ENCODE results near the gene ERICH4. TPM values are rescaled to one million over a fixed set of nuclear protein-coding genes. Genes with fewer than 3 reads are reported as not detected.

ERICH4 gene
- polyA plus RNA-seq, 2 of the 4 experiments (the other 2 are of a cell fraction), result 0.26 TPM; not detected in 1

DNA sequence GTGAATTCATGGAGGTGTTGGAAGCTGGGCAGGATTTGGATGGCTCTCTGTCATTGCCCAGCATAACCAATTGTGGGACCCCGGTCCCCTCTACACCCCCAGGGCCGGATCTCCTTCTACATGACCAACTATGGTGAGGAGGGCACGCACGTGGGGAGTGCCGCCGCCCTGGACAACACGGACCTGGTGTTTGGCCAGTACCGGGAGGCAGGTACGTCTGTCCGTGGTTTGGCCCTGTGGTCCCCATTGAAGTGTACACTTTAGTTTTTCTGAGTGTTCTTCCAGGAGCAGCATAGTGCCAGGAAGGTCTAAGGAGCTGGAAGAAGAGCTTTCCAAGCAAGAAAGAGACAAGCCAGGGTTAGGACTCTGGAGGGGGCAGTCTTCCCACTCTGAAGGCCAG, 29.0 kb upstream of the ERICH4 start:
- H3K4me1 ChIP-seq, result peaks cover 10% of the 10 kb centered on the region
- no peak for ATAC-seq
- no peak overlapping the region for H3K4me2 ChIP-seq
- FAIRE-seq, result no peak
- CTCF ChIA-PET, result interaction anchor here (0.7 to 2.2 kb wide), 5 partner anchors 11 to 98 kb away, joined by 3 to 8 read pairs (median 4); partner anchors contain the start of gene B3GNT8
- POLR2A ChIA-PET, result interaction anchor here (1.0 kb wide), 1 partner anchor 17 kb away, joined by 4 read pairs; no protein-coding TSS in a partner anchor
- WGBS (ENCODE audit: missing lambda C conversion rate), result 92% methylated on average over 10 of the region's 10 CpGs
- TF ChIP-seq ZSCAN20 (CRISPR knock-in tag; IDR thresholded peaks at IDR 0.05) (no peak), NPAS2 (CRISPR knock-in tag; IDR thresholded peaks at IDR 0.05; ENCODE audit: borderline replicate concordance) (no peak), GATA3 (IDR thresholded peaks at IDR 0.05; ENCODE audit: borderline replicate concordance) (no peak), SREBF2 (IDR thresholded peaks at IDR 0.05) (no peak), HOXA7 (CRISPR knock-in tag; IDR thresholded peaks at IDR 0.05) (no peak), EP300 (IDR thresholded peaks at IDR 0.05) (no peak), RFX5 (IDR thresholded peaks at IDR 0.05) (no peak), EHF (CRISPR knock-in tag; IDR thresholded peaks at IDR 0.05) (no peak), ZFP36 (IDR thresholded peaks at IDR 0.05; ENCODE audit: borderline replicate concordance, partially characterized antibody) (no peak), BHLHE40 (IDR thresholded peaks at IDR 0.05; ENCODE audit: low read depth, low read length) (no peak), HDAC2 (IDR thresholded peaks at IDR 0.05) (no peak), EHMT2 (IDR thresholded peaks at IDR 0.05; ENCODE audit: low read depth) (no peak)
- TF ChIP-seq, protein P1, sequence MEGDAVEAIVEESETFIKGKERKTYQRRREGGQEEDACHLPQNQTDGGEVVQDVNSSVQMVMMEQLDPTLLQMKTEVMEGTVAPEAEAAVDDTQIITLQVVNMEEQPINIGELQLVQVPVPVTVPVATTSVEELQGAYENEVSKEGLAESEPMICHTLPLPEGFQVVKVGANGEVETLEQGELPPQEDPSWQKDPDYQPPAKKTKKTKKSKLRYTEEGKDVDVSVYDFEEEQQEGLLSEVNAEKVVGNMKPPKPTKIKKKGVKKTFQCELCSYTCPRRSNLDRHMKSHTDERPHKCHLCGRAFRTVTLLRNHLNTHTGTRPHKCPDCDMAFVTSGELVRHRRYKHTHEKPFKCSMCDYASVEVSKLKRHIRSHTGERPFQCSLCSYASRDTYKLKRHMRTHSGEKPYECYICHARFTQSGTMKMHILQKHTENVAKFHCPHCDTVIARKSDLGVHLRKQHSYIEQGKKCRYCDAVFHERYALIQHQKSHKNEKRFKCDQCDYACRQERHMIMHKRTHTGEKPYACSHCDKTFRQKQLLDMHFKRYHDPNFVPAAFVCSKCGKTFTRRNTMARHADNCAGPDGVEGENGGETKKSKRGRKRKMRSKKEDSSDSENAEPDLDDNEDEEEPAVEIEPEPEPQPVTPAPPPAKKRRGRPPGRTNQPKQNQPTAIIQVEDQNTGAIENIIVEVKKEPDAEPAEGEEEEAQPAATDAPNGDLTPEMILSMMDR (IDR thresholded peaks at IDR 0.05), result no peak
- TF ChIP-seq, protein P2, sequence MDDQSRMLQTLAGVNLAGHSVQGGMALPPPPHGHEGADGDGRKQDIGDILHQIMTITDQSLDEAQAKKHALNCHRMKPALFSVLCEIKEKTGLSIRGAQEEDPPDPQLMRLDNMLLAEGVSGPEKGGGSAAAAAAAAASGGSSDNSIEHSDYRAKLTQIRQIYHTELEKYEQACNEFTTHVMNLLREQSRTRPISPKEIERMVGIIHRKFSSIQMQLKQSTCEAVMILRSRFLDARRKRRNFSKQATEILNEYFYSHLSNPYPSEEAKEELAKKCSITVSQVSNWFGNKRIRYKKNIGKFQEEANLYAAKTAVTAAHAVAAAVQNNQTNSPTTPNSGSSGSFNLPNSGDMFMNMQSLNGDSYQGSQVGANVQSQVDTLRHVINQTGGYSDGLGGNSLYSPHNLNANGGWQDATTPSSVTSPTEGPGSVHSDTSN (IDR thresholded peaks at IDR 0.05), result no peak
- no peak overlapping the region for H3K4me3 ChIP-seq
- DNase-seq (ENCODE audit: low read depth in 1 of 2, low spot score in 1 of 2), result no peak
- H3K27ac ChIP-seq, result no peak overlapping the region
- no peaks in the 10 kb centered on the region for H3K9me3 ChIP-seq

DNA sequence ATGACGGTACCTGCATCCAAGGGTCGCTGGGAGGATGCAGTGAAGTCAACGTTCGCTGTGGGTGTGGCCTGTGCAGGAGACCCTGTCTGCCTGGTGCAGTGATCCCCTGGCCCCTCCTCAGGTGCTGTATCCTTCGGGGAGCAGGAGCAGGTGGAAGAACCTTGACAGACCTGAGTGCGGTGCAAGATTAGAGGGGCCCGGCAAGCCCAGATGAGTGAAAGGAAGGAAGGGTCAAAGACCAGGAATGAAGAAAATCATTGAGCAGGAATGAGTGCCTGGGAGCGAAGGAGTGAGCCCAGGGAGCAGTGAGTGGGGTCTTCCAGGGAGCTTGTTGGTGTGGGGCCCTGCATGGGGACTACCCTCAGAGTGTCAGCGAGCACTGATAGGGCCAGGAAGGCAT, 28.5 kb upstream of the ERICH4 start:
- DNase-seq (ENCODE audit: low read depth in 1 of 2, low spot score in 1 of 2), result no peak
- ChIA-PET POLR2A (interaction anchor here (1.0 kb wide), 1 partner anchor 17 kb away, joined by 4 read pairs; no protein-coding TSS in a partner anchor), CTCF (interaction anchor here (0.7 to 1.5 kb wide), 7 partner anchors 10 to 98 kb away, joined by 3 to 4 read pairs (median 3); partner anchors contain the start of gene B3GNT8)
- Histone ChIP-seq H3K4me2 (no peak overlapping the region), H3K9me3 (no peaks in the 10 kb centered on the region), H3K4me1 (peaks cover 5% of the 10 kb centered on the region), H3K27ac (no peak overlapping the region), H3K4me3 (no peak overlapping the region)
- FAIRE-seq, result no peak
- TF ChIP-seq, protein P3, sequence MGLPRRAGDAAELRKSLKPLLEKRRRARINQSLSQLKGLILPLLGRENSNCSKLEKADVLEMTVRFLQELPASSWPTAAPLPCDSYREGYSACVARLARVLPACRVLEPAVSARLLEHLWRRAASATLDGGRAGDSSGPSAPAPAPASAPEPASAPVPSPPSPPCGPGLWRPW (IDR thresholded peaks at IDR 0.05), result no peak
- TF ChIP-seq POLR2A (IDR thresholded peaks at IDR 0.05; ENCODE audit: low read length), result no peak
- TF ChIP-seq, protein P1 (IDR thresholded peaks at IDR 0.05), result no peak
- TF ChIP-seq RCOR1 (IDR thresholded peaks at IDR 0.05; ENCODE audit: low read depth, low read length), result no peak
- TF ChIP-seq RNF2 (IDR thresholded peaks at IDR 0.05; ENCODE audit: borderline replicate concordance, low read depth), result no peak
- TF ChIP-seq NR3C1 (IDR thresholded peaks at IDR 0.05), result no peak
- no peak for TF ChIP-seq TP53 (CRISPR knock-in tag; IDR thresholded peaks at IDR 0.05)
- TF ChIP-seq BHLHE40 (IDR thresholded peaks at IDR 0.05; ENCODE audit: low read depth, low read length), result no peak
- ATAC-seq, result no peak
- 91% methylated on average over 9 of the region's 9 CpGs for WGBS (ENCODE audit: missing lambda C conversion rate)
